NCI-H2171 treated with DMSO at 0.1 percent for 48 hours (cell line): ENCODE results near the gene PIGL.
A peak's percentile ranks its signal among the peaks of the same experiment; 100 is the strongest.
"Not testable (repeated sequence)": the region's sequence is repeated elsewhere in the genome, so short reads cannot be mapped to it uniquely, and the experiment has no call there.

Experiments
- DNase-seq: peaks from one replicate; lab custom pipeline; 2025; lab: John Stamatoyannopoulos, UW

Gene PIGL

DNA sequence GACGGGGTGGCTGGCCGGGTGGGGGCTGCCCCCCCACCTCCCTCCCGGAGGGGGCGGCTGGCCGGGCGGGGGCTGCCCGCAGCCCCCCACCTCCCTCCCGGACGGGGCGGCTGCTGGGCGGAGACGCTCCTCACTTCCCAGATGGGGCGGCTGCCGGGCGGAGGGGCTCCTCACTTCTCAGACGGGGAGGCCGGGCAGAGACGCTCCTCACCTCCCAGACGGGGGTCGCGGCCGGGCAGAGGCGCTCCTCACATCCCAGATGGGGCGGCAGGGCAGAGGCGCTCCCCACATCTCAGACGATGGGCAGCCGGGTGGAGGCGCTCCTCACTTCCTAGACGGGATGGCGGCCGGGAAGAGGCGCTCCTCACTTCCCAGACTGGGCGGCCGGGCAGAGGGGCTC lies 95.1 kb downstream of the PIGL start:
- DNase-seq, result not testable (repeated sequence)

DNA sequence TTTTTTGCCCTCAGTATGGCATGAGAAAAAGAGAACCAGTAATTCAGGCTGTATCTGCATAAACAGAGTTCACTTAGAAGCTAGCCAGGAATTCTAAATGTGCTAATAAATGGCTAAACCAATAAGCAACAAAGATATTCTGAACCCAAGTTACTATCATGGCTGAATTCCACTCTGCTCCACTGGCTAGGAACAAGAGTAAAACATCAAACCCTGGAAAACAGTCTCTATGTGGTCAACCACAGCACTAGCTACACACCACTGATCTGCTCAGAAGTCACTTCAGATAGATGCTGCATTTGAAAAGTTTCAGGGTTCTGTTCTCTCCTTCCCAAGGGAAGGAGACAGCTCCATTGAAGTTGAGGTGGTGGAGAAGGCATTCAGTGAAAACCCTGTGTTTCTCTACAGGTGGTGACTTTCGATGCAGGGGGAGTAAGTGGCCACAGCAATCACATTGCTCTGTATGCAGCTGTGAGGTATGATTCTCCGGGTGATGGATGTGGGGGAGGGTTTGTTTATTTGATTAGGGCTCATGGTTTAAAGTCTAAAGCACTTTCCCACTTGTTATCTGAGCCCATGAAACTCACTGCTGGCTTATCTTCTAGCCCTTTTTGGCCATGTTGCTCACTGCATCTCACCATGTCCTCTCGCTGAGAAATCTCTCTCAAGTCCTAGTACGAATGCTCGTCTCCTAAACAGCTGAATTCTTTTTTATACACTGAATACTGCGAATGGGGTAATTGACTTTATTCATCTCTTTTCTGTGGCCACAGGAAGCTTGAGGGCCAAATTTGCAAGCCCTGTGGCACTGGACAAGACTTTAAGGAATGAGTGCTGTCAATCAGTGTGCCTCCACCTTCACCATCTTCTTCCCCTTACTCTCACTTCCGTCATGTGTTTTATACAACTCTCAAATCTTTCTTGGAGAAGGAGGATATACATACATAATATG lies 96.4 kb downstream of the PIGL start:
- no peak for DNase-seq

DNA sequence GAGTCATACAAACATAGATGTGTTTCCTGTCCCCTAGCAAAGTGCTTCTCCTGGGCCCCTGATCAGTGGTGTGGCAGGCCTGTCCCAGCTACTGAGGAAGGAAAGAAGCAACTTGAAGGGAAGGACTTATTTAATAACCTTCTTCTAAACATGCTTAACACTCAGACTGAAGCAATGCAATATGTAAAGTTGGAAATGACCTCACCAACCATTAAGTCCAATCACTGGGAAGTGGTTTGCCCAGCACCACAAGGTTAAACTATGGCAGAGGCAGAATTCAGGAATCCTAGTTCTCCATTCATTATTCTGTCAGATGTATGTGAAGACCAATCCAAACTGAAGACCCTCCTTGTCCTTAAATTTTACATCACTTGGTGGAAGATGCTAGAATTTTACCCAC lies 97.2 kb downstream of the PIGL start:
- DNase-seq, result no peak

DNA sequence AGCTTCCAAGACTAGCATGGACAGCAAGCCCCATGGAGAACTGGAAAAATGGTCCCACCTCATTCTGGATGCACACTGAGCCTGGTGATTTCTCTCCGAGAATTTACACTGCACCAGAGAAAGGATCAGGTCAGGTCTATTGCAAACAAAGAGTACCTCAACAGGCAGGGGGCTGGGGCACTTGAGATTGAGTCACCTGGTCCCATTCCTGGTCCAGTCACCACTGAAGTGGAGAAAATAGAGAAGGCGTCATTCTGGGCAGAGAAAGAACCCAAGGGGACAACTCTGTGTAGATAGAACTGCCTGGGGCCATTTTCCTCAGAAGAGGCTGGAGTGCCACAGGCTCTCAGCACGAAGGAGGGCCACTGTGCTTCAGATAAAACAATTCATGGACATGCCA lies 97.8 kb downstream of the PIGL start:
- no peak for DNase-seq

DNA sequence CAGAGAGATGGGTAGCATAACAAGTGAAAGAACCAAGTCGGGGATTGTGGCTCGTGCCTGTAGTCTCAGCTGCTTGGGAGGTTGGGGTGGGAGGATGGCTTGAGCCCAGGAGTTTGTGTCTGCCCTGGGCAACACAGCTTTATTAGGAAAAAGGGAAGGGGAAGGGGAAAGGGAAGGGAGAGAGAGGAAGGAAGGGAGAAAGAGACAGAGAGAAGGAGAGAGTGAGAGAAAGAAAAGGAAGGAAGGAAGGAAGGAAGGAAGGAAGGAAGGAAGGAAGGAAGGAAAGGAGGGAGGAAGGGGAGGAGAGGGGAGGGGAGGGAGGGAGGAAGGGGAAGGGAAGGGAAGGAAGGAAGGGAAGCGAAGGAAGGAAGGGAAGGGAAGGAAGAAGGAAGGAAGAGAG lies 103.0 kb downstream of the PIGL start:
- DNase-seq, result no peak

DNA sequence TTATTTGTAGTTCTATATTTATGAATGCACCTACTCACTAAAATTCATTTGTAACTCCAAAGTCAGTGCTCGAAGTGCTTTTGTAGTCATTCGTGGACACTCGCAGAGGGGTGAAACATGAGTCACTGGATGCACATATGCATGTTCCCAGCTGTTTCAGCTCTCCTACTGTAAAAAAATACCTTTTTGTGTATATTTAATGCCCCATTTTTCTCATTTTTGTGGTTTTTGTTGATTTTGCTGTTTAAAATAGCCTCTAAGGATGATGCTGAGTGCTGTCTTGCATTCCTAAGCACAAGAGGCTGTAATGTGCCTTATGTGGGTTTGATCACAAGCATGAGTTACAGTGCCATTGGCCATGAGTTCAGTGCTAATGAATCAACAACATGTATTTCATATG lies 105.6 kb downstream of the PIGL start:
- DNase-seq, result no peak

DNA sequence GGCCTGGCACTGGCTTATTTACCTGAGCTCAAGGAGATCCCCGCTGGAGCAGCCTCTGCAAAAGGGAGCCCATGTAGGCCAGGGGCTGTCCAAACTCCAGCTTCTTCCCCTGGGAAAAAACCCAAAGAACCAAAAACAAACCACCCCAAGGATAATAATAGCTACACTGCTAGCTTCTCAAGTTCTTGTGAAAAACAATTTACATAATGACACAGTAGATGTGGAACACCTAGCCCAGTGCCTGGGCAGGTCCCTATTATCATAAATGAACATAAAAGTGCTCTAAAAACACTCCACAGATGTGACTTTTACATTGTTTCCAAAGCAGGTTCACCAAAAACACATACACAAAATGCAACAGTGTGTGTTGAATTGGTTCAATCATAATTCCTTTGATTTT lies 109.0 kb downstream of the PIGL start:
- DNase-seq, result no peak

DNA sequence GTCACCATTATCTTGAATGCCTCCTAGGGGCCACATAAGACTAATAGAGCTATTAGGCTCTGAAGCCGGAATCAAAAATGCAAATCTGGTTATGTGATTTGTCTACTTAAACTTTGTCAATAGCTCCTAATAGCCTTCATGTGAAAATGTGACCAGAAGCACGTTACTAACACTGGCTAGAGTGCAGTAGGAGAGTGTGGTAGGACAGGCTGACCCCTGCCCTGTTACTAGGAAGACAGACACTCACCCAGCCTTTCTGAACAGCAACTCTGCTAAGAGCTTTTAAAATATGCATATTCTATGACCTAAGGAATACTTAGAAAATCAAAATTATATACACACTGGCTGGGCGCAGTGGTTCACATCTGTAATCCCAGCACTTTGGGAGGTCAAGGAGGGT lies 110.0 kb downstream of the PIGL start:
- DNase-seq, result no peak

DNA sequence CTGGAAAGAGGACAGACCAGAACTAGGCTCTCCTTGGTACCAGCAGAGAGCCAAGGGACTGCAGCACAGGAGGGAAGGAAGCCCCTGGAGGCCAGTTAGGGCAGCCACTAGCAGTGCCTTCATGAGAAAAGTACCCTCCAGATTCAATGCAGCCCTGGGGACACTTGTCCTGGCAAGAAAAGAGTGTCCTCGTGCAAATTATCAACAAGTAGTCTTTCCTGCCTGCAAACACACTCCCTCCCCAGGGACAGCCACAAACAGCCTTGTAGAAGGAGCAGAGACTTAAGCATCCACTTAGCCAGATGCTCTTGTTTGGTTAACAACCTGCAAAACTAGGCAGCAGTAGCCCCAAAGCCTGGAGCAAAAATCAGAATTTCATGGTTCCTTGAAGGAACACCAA lies 112.0 kb downstream of the PIGL start:
- peak; percentile 87 for DNase-seq

DNA sequence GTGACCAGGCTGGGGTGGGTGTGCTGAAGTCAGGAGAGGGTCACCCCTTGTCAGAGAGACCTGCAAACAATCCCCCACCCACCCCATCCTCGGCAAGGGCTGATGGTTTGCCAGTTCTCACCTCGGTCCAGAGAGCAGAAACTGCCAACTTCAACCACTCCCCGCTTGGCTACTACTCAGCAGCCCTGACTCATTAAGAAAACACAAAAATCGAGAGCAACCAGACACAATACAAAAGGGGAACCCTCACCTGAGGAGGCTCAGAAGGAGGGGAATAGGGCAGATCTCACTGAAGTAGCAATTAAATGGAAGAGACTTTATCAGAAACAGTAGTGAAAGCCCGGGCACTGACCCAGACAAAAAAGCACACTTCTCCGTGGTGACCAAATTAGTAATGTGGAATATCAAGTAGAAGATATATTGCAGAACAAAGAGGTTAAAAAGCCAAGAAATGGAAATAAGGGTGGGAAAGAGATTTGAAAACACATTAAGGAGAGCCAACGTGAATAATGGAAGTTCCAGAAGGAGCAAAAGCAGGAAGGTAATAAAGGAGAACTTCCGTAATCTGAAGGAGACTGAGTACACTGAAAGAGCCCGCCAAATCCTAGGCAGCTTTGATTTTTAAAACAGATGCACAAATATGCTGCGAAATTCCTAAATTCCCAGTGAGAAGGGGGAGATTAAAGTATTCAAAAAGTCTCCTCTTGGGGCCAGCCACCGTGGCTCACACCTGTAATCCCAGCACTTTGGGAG lies 112.7 kb downstream of the PIGL start:
- no peak for DNase-seq

DNA sequence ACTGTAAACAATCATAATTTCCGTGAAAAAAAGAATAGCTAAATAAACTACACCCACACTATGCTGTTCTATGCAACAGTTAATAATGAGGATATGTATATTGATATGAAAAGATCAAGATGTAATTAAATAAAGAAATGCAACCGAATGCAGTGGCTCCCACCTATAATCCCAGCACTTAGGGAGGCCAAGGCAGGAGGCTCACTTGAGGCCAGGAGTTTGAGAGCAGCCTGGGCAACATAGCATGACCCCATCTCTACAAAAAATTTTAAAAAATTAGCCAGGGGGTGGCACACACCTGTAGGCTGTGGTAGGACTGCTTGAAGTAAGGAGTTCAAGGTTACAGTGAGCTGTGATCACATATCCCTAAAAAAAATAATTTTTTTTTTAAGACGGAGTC lies 121.4 kb downstream of the PIGL start:
- DNase-seq, result no peak

DNA sequence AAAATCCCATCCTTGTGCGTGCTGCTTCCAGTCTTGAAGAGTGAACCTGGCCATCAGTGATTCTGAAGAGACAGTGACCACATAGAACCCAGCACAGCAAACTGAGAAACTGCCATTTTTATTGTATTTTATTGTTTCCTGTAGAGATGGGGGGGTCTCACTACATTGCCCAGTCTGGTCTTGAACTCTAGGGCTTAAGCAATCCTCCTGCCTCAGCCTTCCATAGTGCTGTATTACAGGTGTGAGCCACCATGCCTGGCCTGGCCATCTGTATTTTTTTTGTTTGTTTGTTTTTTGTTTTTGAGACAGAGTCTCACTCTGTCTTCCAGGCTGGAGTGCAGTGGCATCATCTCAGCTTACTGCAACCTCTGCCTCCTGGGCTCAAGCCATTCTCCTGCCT lies 122.4 kb downstream of the PIGL start:
- DNase-seq, result no peak

DNA sequence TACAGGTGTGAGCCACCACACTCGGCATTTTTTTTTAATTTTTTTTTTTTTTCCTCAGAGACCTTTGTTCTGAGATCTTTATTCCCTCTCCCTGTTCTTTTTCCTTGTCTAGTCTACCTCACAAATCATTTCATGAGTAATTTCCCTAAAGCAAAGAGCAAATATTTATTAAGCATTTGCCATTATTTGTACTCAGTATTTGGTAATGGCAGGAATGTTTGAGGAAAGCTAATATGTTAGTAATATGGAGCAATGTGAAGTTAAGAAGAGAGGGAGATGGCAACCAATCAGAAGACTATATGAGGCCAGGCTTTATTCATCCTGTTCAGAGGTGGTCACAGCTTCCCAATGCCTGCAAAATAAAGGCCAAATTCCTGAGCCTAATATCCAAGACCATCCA lies 122.9 kb downstream of the PIGL start:
- DNase-seq, result no peak

DNA sequence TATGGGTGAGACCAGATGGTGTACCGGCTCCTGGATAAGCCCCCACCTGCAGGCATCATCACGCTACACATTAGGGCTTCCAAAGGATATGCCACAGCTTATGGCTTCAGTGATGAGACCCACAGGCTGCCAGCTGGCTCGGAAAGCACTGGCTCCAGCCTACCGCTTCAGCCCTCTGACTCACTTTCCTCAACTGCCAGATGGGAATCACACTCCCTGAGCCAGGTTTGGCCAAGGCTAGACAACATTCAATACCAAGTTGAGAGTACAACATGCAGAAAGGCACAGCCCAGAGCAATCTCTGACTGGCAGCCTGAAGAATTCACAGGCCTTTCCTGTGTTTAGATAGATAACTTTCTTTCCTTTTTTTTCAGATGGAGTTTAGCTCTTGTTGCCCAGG lies 126.0 kb downstream of the PIGL start:
- DNase-seq, result no peak

DNA sequence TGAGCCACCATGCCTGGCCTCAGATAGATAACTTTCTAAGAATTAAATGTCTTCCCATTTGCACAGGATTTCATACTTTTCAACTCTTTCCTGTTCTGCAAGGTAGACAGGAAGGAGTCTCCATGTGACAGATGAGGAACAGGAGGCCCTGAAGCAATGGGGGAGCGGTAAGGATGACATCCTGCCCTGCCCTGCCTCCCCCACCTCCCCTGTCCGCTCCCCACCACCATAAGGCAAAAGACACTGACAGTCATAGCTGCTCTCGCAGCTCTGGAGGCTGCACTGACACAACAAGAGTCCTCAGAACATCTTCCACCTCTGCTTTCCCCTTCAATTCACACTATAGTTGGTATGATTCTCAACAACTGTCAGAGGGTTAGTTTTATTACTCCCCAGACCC lies 126.6 kb downstream of the PIGL start:
- DNase-seq, result no peak

DNA sequence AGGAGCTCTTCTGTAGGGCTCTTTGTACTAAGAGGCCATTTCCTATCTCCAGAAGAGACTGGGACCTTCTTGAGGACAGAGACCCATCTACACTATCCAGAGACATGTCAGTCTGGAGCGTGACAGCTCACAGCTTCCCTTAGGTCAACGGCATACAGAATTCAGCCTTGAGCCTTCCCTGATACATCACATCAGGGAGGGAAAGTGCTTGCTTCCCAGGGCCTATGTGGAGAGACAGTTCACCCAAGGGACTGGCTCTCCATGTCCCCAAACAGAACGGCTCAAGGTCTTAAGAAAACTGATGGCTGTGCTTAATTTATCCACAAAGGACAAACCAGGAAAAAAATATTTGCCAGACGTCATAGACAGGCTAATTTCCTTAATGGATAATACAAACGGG lies 128.6 kb downstream of the PIGL start:
- DNase-seq, result no peak

DNA sequence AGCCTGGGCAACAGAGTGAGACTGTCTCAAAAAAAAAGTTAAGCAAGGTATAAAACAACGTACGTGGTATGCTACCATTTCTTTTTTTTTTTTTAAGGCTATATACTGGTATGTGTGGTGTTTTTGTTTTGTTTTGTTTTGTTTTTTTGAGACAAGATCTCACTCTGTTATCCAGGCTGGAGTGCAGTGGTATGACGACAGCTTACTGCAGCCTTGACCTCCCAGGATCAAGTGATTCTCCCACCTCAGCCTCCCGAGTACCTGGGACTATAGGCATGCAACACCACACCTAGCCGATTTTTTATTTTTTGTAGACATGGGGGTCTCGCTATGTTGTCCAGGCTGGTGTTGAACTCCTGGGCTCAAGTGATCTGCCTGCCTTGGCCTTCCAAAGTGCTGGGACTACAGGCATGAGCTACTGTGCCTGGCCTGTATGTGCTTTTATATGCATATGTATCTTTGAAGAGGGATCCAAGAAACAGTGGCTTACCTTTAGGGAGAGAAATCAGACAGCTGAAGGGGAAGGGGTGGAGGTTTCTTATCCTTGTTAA lies 129.8 kb downstream of the PIGL start:
- no peak for DNase-seq

DNA sequence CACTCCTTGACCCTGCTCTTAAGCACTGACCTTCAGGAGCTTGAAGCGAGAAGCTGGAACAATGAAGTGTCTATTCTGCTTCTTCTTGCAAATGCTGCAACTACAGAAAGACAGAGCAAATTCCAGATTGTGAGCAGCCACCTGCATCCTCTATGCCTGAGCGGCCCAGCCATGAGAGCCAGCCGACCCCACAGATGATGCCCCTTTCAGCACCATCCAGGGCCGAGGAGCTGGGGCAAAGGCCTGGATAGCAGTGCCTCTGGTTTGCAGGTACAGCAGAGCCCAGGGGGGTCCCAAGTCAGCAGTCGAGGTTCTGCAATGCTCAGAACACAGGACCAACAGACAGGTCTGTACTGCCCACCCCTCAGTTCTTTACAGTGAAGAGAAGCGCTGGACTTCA lies 131.6 kb downstream of the PIGL start:
- DNase-seq, result no peak

DNA sequence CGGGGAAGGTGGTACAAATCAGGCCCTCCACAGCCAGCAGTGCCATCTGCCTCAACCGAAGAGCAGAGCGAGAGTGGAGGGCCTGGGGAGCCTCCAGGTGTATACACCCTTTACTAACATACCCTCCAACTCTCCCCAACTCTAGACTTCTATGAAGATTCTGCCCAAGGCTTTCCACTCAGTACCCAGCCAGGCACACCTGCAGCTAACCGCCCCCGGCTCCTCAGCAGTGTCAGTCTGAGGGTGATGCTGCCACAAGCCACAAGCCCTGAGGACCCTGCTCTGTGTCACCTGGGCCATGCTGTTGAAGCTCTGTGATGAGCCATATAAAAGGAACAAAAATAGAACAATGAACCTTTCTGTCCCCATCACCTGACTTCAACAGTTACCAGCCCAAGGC lies 132.4 kb downstream of the PIGL start:
- DNase-seq, result no peak

DNA sequence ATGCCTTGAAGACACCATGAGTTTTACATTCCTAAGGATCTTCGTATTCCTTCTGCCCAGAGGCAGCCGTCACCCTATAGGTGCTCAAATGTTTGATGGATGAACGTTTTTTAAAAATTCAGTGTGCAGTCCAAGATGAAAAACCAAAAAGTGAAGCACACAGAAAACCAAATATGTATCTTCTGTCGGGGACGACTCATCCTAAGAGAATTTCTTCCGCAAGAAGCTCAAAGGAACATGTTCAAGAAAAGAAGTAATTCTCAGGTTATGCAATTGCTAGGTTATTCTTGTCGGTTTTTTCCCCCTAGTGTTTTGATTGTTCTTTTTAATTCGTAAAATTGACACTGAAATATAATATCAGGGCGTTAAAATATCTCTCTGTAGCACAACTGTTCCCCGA lies 134.8 kb downstream of the PIGL start:
- no peak for DNase-seq

DNA sequence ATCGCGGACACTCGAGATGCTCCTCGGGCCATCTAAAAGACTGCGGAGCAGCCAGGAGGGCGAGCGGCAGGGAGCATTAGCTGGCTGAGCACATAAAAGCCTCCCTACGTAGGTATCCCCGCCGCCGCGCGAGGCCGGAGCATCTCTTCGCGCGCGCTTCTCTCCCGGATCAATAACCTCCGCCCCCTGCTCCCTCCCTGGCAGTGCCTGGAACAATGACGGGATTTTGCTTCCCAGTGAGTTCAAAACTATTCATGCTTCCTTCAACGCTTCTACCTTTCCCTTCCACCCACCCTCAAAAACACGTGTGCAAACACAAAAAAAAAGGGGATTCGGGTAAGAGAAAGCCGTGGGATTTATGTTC lies 135.3 kb downstream of the PIGL start:
- peak; percentile 78 for DNase-seq

DNA sequence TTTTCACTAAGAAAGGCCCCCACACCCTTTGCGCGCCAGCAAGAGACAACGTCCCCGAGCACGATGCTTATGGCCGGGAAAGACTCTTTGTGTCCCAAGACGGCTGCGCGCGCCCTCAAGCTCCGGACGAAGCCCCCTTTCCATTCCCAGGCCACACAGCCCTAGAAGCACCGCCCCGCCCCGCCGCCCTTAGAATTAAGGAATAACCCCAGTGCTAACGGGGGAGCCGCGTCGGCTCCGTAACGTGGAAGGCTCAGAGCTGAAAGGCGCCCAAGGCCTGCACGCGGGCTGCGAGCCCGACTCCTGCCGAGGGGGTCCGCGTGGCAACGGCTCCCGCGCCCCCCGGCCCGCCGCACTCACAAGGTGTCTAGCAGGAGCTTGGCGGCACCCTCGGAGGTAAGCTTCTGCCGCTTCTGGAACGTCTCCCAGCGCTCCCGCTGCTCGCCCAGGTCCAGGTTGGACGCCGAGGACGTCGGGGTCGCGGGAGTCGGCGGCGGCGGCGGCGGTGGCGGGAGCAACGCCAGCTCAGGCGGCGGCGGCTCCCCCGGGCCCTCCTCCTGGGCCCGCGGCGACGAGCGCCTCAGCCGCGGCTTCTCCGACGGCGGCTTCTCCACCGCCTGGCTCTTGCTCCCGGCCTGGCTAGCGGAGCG lies 135.8 kb downstream of the PIGL start:
- DNase-seq, result no peak
